Articular chondrocyte of knee joint (primary cell): ENCODE measurements around the gene ZNHIT1. TPM values are rescaled to one million over a fixed set of nuclear protein-coding genes. Genes with fewer than 3 reads are reported as not detected.

ENCODE experiments used
- small RNA-seq: library from RNA; depleted of rRNA; stranded (forward); fragments of <200 nt; gene quantifications from one replicate; pipeline ENCODE3, GENCODE V24; 2012
- total RNA-seq: library from RNA; depleted of rRNA; stranded (reverse); fragments of >200 nt; gene quantifications from 2 replicates; pipeline ENCODE4 v1.2.3, GENCODE V29; 2012

Gene ZNHIT1
- 66.9 and 72.4 TPM in 2 replicates for total RNA-seq

DNA sequence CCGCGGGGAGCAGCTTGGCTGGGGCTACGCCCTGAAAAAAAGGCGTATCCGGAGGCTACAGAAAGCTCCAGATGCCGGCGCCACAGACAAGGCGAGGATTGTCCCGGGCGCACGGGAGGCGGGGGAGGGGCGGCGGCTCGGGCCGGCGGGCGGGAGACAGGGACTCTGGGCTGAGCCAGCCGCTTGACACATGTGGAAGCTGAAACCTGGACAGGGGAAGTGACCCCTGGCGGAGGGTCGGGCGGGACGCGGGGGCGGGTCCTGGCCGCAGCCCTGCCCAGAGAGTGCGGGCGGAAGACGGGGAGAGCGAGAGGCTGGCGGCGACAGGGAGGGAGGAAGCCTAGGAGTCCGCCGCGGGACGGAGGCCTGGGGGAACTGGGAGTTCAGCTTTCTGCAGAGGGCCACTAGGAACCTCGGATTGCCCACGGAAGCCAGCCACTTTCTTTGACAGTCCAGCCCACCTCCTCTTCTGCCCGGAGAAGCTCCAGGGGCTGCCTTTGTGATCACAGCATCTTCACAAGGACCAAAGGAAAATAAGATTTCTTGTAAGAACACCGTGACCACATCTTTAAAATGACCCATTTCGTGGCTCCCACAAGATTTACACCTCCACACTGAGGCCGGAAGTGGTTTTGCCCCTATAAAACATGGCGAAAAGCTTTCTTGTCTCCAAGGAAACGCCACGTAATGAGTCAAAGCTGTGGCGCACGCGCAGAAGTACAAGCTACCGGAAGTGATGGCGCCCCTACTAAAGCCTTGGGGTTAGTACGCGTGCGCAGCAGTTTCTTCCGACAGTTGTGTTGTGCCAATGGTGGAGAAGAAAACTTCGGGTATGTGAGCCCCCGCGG is at the start of gene ZNHIT1, which contains the start of gene PLOD3:
TSS of gene ZNHIT1 (plus strand) at position 778 of the 848 bp plus-strand sequence. CDS start at position 809, 31 bp downstream.
TSS of gene PLOD3 (minus strand) at position 194 of the 848 bp plus-strand sequence. CDS start 307 bp downstream, outside the sequence.

DNA sequence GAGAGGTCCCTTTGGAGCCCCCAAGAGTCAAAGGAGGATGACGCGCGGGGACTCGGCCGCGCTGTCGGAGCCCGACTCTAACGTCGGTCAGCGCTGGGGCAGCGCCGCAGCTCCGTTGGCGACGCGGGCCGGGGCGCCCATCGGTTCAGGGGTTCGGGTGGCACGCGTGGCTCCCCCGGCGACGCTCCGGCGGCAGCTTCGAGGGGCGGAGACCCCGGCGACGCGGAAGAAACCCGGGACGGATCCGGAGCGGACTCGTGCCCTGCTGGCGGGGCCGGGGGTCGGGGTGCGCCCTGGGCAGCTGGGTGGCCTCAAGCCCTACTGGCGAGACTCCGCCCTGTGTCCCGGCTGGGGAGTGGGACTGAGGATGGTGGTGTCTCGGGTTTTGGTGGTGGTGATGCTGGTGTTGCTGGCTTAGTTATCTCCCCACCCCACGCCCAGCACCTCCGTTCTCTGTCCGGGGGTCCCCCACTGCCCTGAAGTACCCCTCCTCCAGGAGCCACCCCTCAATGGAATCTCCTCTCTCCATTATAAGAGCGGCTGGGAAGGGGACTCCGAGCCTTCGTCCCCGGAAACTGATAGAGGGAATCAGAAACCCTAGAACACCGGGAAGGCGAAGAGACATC is 37.7 kb upstream of the ZNHIT1 start, which contains the start of gene NAT16:
TSS of gene NAT16 (minus strand) at position 164 of the 626 bp plus-strand sequence. CDS start 5,486 bp downstream, outside the sequence.

DNA sequence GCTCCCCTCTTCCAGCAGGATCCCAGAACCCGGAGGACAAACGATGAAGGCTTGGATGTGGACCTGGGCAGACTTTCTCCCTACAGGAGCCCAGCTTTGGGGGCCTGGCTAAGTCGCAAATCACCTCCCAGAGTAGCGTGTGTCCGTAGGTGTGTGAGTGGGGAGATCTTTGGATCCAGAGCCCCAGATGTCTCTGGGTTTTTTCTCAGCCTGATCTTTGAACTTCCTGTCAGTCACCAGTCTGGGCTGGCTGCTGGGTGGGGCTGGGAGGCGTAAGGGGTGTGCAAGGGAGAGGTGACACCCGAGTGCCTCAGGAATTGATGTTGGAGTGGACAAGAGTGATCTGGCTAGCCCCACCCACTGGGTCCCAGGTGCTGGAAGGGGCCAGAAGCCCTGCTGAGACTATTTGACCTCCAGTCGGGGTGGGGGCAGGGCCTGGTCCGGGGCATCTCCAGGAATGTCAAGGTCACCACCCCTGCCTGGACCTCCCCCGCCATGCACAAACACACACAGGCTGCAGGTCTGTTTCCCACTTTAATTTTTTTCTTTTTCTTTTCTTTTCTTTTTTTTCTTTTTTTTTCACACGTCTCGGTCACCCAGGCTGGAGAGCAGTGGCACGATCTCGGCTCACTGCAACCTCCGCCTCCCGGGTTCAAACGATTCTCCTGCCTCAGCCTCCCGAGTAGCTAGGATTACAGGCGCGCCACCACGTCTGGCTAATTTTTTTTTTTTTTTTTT is 16.9 kb upstream of the ZNHIT1 start, which contains the start of gene MOGAT3:
TSS of gene MOGAT3 (minus strand) at position 175 of the 738 bp plus-strand sequence. CDS start 182 bp downstream, outside the sequence.

DNA sequence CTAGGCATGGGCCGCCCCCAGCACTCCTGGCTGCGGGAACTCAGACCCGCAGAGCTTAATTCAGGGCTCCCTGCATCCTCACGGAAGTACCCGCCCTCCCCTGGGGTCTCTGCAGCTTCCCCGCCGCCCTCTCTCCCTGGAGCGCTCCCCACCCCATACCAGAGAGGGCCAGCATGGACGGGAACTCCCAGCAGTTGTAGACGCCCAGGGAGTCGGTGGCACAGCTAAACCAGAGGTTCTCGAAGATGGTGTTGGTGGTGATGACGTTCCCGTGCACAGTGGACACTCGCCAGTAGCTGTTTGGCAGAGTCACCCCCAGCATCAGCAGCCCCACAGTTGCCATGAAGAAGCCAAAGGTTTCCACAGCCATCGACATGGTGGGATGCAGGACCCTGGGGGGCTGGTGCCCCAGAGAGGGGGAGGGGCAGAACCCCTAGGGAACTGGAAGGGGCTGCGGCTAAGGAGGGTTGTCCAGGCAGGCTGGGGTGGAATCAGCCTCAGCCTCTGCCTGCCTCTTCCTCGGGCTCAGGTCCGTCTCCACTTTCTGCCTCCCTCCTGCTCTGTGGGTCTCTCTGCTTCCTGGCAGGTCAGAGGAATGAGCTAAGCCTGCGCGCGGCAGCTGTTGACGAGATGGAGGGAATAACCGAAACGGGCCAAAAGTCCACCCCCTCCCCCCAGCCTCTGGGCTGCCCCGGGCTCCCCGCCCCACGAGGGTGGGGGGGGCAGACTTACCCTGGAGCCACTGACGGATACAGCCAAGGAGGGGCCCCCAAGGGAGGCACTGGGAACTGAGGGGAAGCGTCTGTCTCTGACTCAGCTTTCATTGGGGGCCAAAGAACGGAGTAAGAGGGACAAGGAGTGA is 19.5 kb downstream of the ZNHIT1 start, which contains the start of gene CLDN15:
TSS of gene CLDN15 (minus strand) at position 597 of the 862 bp plus-strand sequence. CDS start at position 376, 221 bp downstream.

DNA sequence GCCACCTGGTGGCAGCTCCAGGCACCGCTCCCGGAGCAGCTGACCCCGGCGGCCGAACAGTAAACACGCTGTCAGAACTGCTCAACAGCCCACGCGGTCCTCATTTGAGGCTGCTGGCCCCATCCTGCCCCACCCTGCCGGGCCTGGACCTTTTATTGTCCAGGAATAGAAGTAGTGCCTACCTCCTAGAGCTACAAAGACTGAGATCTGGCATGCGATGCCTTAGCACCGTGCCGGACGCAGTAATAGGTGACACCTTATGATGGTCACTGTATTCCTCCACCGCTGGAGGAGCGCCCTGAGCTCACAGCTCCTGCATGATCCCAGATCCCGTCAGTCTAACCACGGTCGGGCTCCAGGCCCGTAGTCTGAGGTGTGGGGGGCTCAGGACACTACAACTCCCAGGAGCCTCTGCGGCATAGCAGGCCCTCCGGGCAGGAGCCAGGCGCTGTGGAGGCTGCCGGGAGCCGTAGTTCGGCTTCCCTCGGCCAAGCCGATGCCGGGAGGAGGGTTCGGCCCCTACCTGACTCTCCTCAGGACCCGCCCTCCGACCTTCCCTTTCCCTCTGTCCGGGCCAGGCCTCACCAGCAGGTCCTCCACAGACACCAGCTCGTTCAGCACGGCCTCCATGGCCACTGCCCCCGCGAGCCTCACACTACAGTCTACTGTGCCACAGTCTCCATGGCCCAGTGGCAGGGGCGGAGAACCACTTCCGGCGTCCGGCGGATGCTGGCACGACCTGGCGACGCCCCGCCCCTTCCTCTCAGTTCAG is 26.6 kb downstream of the ZNHIT1 start, which contains the start of gene FIS1:
TSS of gene FIS1 (minus strand) at position 707 of the 772 bp plus-strand sequence. CDS start at position 630, 77 bp downstream.

Small RNA genes lying within 50 kb of the gene (small RNA-seq; reads per million reads assigned to genes)
- gene RNU6-1104P, result not detected

Other genes starting within 250 kb of the ZNHIT1 start
- gene MUC12, start 248.6 kb upstream of the ZNHIT1 start, total RNA-seq, result not detected in 2 replicates
- gene MUC17, start 198.1 kb upstream of the ZNHIT1 start, total RNA-seq, result not detected in 2 replicates
- gene TRIM56, start 132.7 kb upstream of the ZNHIT1 start, total RNA-seq, result 11.9 and 14.3 TPM in 2 replicates
- gene SERPINE1, start 91.1 kb upstream of the ZNHIT1 start, total RNA-seq, result 116 and 247 TPM in 2 replicates
- 71.2 and 96.6 TPM in 2 replicates for gene AP1S1, start 63.7 kb upstream of the ZNHIT1 start, total RNA-seq
- gene VGF, start 52.6 kb upstream of the ZNHIT1 start, total RNA-seq, result 0.11 TPM in 1 of 2 replicates, not detected in the other
- gene NAT16, start 37.9 kb upstream of the ZNHIT1 start, total RNA-seq, result 0.11 TPM in 1 of 2 replicates, not detected in the other
- gene MOGAT3, start 17.1 kb upstream of the ZNHIT1 start, total RNA-seq, result not detected in 2 replicates
- gene PLOD3, start 584 bp upstream of the ZNHIT1 start, total RNA-seq, result 46.4 and 59.1 TPM in 2 replicates
- gene CLDN15, start 19.6 kb downstream of the ZNHIT1 start, total RNA-seq, result 1.7 and 2.0 TPM in 2 replicates
- gene FIS1, start 26.9 kb downstream of the ZNHIT1 start, total RNA-seq, result 120 and 154 TPM in 2 replicates
- 39.1 and 39.5 TPM in 2 replicates for gene IFT22, start 103.6 kb downstream of the ZNHIT1 start, total RNA-seq
- gene COL26A1, start 144.7 kb downstream of the ZNHIT1 start, total RNA-seq, result 0.13 and 0.22 TPM in 2 replicates